GM21515 (cell line): ENCODE results near the gene NDUFV3.
"Not testable (repeated sequence)": the region's sequence is repeated elsewhere in the genome, so short reads cannot be mapped to it uniquely, and the experiment has no call there.

Experiments
- ATAC-seq: cut with Tn5 transposase; IDR thresholded peaks from one replicate; pipeline ENCODE4 v1.9.1; 2021; ENCODE audit not compliant: unreplicated experiment

The NDUFV3 gene

DNA sequence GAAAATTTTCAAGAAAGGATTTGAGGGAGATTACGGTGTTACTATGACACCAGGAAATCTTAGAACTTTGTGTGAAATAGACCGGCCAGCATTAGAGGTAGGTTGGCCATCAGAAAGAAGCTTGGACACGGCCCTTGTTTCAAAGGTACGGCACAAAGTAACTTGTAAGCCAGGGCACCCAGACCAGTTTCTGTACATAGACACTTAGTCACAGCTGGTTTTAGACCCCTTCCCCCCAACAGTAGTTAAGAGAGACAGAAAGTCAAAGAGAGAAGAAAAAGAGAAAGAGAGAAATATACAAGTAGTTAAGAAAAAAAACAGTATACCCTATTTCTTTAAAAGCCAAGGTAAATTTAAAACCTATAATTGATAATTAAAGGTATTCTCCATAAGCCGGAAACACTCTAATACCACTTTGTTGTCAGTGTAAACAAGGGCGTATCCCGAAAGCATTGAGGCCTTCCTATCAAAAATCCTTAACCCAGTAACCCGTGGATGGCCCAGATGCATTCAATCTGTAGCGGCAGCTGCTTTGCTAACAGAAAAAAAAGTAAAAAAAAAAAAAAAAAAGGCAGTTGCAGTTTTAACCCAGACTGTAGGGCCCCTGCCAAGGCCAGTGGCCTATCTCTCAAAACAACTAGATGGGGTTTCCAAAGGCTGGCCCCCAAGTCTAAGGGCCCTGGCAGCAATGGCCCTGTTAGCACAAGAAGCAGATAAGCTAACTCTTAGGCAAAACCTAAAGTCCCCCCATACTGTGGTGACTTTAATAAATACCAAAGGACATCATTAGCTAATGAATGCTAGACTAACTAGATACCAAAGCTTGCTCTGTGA lies 40.2 kb downstream of the NDUFV3 start:
- not testable (repeated sequence) for ATAC-seq

DNA sequence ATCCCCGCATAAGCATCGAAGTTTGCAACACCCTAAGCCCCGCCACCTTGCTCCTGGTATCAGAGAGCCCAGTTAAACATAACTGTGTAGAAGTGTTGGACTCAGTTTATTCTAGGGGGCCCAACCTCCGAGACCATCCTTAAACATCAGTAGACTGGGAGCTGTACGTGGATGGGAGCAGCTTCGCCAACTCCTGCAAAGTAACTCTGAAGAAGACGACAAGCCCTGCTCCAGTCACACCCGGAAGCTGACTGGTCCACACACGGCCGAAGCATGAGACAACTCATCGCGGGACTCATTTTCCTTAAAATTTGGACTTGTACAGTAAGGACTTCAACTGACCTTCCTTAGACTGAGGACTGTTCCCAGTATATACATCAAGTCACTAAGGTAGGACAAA lies 40.9 kb downstream of the NDUFV3 start:
- not testable (repeated sequence) for ATAC-seq

GRCh38 chr21:42936360-42936759 lies 43.3 kb downstream of the NDUFV3 start:
- not testable (repeated sequence) for ATAC-seq

DNA sequence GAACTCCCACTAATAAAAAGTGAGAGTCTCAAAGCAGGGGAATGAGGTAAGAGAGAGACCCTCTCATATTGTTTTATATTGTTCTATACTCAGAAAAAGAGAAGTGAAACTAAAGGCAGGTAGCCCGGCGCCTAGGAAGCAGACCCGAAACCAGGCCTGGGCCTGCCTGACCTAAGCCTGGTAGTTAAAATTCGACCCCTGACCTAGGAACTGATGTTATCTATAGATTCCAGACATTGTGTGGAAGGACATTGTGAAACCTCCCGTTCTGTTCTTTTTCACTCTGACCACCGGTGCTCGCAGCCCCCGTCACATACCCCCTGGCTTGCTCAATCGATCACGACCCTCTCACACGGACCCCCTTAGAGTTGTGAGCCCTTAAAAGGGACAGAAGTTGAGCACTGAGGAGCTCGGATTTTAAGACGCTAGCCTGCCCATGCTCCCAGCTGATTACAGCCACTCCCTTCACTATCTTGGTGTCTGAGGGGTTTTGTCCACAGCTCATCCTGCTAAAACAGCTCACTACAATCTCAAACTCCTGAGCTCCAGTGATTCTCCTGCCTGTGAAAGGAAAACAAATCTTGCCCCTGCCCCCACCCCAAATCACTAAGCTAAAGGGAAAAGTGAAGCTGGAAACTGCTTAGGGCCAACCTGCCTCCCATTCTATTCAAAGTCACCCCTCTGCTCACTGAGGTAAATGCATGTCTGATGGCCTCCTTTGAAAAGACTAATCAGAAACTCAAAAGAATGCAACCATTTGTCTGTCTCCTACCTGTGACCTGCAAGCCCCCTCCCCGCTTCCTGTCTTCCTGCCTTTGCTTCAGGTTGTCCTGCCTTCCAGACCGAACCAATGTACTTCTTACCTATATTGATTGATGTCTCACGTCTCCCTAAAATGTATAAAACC lies 44.2 kb downstream of the NDUFV3 start:
- not testable (repeated sequence) for ATAC-seq

DNA sequence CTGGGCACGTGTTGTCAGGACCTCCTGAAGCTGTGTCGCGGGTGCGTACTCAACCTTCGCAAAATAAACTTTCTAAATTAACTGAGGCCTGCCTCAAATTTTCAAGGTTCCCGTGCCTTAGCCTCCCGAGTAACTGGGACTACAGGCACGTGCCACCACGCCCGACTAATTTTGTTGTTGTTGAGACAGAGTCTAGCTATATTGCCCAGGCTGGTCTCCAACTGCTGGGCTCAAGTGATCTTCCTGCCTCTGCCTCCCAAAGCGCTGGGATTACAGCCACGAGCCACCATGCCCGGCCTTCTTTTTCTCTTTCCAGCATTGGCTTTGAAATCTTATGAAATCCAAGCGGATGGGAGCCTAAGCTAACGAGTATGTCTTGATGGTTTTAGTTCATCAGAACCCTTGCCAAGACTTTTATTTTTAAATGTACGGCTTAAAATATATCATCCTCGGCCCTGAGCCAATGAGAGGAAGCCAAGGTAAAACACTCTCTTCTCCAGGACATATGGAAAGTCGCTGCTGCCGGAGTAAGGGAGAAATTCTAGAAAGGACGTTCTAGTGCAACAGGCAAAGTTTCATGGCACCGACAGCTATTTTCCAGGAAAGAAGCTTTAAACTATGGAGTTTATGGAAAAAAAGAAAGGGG lies 45.0 kb downstream of the NDUFV3 start:
- no peak for ATAC-seq

DNA sequence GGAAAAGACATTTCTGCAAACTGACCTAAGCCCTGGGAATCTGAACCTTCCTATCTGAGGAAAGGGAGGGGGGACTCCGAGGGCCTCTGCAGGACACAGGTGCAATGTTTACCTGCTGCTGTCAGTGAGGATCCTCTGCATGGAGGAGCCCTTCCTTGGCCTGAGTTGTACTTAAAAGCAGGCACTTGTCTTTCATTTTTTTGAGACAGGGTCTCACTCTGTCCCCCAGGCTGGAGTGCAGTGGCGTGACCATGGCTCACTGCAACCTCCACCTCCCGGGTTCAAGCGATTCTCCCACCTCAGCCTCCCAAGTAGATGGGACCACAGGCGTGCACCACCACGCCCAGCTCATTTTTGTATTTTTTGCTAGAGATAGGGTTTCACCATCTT lies 45.5 kb downstream of the NDUFV3 start:
- ATAC-seq, result not testable (repeated sequence)

DNA sequence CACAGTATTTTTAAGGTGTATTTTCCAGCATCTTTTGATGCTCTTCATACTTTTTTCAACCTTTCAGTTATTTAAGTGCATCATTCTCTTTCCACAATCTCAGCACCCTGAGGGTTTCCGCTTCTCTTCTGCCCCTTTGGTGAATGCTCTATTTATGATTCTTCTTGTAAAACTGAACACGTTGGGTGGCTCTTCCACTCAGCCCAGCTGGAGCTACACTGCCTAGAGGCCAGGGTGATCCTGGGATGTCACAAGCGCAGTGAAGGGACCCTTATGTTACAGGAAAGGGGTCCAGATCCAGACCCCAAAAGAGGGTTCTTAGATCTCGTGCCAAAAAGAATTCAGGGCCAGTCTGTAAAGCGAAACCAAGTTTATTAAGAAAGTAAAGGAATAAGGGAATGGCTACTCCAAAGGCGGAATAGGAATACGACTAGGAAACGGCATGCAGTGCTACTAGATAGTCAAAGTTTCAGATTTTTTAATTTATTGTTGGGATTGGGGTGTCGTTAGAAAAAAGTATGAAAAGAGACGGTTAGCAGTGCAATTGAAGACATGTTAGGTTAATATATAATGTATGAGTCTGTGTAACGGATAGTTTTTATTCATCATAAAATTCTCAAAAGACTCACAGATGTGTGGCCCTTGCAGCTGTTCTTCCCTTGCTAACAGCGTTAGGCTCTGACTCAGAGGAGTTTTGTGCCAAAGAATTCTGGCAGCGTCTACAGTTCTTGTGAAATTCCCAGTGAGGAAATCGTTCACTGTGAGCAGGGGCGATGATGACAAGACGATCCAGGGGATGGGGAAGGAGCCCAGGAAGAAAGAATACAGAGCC lies 46.7 kb downstream of the NDUFV3 start:
- no peak for ATAC-seq

- ATAC-seq, result no peak
Measured at GRCh38 chr21:42941696-42942085, 48.6 kb downstream of the NDUFV3 start.

DNA sequence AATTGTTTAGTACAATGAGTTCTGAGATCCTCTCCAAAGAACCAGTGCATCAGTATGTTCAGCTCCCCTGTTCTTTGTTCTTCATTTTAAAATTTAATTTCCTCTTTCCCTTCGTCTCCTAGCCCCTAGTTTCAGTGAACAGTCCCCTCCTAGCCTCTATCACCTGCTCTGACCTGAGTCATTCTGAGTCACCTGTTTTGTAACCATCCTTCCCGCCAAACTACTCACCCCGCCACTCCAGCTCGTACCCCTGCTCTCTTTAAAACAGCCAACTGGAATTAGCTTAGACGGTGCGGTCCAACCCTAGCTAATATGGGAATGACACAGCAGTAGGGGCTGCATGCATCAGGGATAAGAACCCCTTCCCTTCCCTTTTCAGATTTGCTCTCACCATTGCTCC lies 49.1 kb downstream of the NDUFV3 start:
- no peak for ATAC-seq

GRCh38 chr21:42949094-42949755 lies 56.1 kb downstream of the NDUFV3 start:
- ATAC-seq, result not testable (repeated sequence)

DNA sequence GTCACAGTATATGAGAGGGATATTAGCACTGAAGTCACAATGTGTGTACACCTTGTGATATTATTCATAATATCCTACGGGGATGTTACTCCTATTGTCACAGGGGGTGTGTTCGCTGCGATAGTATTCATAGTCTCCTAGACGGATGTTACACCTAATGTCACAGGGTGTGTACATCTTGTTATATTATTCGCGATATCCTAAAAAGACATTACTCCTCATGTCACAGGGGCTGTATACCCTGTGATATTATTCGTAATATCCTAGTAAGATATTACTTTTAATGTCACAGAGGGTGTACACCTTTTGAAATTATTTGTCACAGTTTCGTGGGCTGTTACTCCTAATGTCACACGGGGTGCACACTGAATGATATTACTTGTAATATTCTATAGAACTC lies 58.1 kb downstream of the NDUFV3 start:
- not testable (repeated sequence) for ATAC-seq

DNA sequence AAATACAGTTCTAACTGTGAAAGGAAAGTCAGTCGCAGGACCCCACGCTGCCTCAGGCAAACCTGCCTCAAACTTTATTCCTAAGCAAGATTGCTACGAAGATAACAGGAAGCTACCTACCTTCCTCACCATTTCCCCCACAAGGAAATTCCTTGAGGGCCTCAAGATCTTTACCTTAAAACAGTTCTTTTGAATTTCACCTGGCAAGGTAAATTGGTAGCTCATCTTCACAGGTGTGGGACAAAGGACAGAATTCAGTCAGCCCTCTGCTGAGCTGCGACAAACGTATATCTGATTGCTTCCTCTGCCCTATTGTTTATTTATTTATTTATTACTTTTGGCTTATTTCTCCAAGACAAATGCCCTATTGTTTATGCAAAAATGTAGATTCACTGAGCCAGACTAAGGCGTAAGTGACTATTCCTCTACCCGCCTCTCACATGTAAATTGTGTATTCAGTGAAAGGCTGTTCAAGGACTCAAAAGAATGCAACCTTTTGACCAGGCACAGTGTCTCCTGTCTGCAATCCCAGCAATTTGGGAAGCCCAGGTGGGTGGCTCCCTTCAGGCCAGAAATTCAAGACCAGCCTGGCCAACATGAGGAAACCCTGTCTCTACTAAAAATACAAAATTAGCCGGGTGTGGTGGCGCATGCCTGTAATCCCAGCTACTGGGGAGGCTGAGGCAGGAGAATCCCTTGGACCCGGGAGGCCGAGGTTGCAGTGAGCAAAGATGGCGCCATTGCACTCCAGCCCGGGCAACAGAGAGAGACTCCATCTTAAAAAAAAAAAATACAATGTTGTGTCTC lies 63.9 kb downstream of the NDUFV3 start:
- ATAC-seq, result peak; percentile 100

DNA sequence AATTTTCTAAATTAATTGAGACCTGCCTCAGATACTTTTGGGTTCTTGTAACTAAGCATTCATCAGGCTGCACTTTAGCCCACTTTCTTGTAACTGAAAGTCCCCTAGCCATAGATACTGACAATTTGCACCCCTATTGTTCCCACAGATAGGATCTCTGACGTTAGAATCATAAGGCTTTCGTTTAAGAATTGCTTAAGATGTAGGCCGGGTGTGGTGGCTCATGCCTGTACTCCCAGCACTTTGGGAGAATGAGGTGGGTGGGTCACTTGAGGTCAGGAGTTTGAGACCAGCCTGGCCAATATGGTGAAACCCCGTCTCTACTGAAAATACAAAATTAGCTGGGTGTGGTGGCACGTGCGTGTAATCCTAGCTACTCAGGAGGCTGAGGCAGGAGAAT lies 65.0 kb downstream of the NDUFV3 start:
- not testable (repeated sequence) for ATAC-seq

DNA sequence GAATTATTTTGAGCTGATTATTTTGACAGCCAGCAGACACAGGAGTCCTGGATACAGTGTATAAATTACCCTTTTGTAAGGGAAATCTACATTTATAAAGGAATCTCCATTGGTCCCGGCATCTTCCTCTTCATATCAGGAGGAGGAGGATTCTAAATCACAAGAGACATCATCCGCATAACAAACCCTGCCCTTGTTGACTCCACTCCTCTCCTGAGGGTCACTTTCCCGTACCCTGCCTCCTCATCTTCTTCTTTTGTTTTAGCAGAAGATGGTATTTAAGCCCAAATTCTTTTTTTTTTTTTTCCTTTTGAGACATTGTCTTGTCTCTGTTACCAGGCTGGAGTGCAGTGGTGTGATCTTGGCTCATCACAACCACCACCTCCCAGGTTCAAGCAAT lies 66.6 kb downstream of the NDUFV3 start:
- no peak for ATAC-seq

- no peak for ATAC-seq
Measured at GRCh38 chr21:42962380-42963007, 69.4 kb downstream of the NDUFV3 start.
